Limb (tissue), 2 donors: Measurements from ENCODE around the gene ELMOD3.
"Not testable (repeated sequence)": the region's sequence is repeated elsewhere in the genome, so short reads cannot be mapped to it uniquely, and the experiment has no call there.

ENCODE experiments used
- DNase-seq, 2 donors: peaks; one replicate each; pipeline ENCODE4 v3.0.0-alpha.2; 2016; ENCODE audit errors: extremely low spot score in 2 of 2

Gene ELMOD3

DNA sequence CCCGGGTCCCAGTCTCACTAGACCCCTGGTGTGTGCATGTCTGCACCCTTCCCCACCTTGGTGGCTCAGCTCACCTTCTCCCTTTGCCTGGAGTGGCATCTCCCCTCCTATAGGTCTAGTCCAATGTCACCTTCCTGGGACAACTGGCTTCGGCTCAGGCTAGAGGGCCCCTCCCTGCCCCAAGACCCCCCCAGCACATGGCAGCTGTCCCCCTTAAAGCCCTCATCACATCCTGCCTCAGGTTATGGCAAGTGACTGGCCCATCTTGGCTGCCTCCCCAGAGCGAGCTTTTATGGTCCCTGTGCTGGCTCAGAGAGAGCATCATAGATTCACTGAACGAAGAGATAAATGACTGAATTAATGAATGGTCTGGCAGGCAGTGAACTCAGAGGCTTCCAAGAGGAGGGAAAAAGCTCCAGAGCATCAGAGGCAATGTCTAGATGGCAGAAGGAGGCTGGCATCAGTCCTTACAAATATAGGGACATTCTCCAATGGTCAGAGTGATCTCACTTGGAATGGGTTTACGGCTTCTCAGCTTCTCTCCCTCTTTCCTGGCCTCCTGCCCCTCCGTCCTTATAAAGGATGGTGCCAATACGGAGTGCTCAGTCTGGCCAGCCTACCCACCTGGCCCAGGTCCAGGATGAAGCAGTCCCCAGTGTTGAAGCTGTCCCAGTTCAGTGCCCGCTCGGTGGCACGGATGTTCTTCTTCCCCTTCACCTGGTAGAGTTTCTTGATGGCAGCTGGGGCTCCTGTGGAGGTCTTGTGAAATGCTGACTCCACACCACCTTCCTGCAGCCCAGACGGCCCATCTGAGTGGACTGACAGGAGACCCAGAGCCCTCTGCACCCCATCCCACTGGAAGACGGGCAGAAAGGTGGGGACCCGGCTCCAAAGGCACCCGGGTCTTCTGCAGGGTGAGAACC, 46.2 kb downstream of the ELMOD3 start:
- no peak for DNase-seq

DNA sequence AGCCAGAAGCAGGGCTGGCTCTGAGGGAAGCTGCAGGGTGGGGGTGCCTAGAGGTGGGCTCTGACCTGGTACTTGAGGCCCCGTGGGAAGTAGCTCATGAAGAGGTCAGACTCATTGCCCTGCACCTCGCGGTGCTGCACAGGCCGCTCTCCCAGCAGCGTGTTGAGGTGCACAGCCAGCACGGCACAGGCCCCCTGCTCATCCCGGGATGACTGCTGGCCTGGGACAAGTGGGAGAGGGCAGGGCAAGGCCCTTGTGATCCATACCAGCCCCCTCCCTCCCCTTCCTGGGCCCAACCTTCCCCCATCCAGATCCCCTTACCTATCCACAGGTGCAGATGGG, 46.9 kb downstream of the ELMOD3 start:
- DNase-seq, result no peak

DNA sequence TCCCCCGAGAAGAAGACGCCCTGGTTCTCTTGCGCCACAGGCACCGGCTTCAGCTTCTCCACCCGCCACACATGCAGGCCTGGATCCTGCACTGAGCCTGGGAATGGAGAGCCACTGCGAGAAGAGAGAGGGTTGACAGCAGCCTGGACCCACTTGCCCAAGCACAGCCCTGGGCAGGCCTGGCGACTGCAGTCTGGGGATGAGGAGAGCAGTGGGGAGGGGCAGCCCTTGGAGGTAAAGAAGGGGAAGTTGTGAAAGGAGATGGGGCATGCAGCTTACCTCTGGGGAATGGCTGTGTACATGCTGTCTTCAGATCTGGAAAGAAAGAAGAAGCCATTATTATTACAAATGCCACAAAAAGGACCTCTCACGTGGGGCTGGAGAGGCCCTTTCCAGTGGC, 47.3 kb downstream of the ELMOD3 start:
- DNase-seq, result no peak

DNA sequence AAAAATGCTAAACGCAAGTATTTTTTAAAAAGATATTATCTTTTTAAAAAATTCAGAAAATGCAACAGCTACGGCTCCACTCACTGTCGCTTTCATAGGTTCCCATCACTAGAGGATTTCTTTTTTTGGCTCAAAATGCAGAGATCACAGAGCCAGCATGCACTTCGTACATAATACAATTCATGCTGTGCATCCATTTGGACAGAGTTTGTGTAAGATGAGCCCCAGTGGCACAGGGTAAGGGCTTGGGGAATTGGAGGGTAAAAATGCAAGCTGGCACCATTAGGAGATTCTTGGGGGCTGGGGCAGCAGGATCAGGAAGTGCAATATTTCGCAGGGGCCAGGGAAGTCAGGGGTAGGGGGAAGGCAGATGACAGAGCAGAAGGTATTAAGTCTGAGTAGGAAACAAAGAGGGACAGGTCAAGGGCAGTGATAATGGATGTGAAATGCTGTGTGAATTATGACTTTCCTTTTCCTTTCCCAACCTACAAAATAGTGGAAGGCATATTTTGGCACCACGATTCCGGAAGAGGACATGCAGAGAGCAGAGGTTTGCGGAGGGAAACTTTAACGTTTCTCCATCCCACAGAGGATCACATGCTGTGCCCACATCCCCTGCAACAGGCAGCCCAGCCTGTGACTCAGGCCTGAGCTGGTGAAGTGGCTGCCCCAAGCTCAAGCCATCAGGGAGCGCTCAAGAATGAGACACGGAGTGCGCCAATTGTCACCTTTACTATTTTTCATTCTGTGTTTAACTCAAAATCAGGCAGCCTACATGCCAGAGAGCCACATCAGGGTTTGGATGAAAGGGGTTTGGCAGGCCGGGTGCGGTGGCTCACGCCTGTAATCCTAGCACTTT, 50.9 kb downstream of the ELMOD3 start:
- DNase-seq, result no peak

DNA sequence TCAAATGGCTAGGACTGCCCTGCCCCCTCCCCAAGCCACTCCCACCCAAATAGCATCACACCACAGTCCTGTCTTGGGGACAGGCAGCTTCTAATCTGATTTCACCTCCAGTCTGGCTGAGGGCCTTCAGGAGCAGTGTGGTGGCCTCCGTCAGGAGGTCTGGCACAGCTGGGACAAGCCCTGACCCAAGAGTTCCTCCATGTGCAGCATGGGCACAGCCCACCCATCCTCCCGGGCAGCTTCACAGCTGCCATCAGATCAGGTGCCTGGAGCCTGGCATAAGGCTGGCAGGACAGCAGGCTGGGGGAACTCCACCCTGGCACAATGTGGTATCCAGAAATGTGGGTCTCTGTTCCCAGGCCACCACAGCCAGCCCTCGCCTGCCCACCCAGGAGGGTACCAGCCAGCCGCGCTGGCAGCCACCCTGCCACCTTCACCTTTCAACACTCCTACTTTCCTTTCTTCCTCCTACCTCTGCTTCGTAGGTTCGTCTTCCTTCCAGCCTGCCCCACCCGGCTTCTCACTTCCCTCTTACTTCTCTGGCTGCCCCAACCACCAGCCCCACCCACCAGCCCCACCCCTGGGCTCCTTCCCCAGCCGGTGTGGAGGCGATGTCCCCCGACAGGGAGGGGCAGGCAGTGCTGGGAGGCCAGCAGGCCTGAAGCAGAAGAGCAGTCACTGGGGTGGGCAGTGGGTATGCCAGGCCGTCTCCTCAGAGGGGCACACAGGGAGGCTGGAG, 55.4 kb downstream of the ELMOD3 start, which contains the start of gene CAPG:
Gene CAPG (minus strand): TSS at position 522 of the 739 bp plus-strand sequence. CDS start 8,221 bp downstream, outside the sequence.
- no peak for DNase-seq

DNA sequence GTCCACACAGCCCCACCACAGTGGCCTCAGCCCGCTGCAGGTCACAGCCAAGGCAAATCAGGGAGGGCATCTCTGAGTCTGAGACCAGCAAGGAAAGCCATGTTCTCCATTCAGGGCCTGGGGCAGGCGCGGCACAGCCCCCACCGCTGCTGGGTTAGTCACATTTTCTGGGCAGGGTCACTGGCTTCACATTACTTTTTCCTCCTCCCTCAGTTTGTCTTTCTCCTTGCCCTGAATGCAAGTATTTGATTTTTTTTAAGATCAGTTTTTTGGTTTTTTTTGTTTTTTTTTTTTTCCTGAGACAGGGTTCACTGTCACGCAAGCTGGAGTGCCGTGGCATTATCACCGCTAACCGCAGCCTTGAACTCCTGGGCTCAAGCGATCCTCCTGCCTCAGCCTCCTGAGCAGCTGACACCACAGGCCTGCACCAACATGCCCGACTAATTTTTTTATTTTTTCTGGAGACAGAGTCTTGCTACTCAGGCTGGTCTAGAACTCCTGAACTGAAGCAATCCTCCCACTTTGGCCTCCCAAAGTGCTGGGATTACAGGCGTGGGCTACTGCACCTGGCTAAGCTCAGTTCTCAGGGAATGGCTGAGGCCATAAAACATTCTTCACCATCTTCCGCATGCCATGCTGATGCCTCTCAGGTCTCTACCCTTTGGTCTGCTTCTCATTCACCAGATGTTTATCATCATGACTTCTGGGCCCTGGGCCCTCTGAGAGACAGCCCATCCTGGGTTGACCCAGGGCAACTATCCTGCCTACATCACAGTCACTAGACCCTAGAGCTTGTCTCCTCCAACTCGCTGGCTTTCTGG, 56.2 kb downstream of the ELMOD3 start:
- DNase-seq, result no peak

DNA sequence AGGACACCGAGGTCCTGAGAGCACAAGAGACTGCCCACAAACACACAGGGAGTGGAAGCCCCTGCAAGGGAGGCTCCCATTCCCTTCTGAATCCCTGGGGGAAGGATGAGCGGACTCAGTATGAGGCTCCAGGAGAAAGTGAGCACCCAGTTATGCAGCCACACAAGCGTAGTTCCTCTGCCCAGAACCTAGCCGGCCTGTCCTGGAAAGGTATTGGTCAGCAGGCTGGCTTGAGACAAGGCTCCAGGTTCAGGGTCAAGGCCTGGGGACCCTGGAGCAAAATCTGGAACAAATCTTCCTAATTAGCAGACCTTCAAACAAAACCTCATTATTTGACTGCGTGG, 56.8 kb downstream of the ELMOD3 start:
- no peak for DNase-seq

DNA sequence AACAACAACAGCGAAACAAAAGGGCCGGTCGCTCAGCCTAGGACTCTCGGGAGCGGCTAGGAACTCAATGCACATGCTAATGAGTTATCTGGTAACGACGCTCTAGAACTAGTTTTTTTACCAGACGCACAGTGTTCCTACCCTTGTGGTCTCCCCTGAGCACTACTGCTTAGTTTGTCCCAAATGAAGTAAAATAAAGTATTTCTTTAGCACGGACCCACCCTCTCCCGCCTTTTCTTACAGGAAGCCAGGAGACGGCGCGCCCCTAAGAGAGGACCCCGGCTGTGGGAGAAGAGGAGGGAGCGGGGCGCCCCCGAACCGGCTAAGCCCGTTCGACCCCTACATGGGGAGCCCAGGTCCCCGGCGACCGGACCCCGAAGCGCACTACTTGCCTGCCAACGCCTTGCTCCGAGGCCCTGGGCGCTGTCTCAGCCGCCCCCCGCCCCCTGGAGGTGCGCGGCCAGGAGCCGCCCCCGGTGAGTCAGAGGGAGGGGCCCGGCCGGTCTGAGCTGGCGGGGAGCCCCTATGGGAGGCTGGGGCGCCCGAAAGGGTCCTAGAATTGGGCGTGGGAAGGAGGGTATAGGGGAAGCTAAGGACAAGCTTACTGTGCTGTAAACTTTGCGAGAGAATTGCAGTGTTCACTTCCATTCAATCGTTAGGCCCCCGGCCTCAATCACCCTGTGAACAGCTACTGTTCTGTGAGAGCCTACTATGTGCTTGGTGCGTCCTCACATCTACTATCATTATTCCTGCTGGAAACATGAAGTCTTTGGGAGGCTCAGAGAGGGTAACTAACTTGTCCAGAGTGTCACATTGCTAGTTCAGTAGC, 59.2 kb downstream of the ELMOD3 start:
- peak in 1 of 2 donors; percentile 82 for DNase-seq

DNA sequence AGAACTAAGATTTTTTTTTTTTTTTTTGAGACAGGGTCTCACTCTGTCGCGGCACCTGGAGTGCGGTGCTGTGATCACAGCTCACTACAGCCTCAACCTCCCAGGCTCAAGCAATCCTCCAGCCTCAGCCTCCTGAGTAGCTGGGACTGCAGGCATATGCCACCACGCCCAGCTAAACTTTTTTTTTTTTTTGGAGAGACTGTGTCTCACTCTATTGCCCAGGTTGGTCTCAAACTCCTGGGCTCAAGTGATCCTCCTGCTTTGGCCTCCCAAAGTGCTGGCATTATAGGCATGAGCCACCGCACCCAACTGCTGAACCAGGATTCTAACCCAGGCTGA, 59.8 kb downstream of the ELMOD3 start:
- not testable (repeated sequence) for DNase-seq

DNA sequence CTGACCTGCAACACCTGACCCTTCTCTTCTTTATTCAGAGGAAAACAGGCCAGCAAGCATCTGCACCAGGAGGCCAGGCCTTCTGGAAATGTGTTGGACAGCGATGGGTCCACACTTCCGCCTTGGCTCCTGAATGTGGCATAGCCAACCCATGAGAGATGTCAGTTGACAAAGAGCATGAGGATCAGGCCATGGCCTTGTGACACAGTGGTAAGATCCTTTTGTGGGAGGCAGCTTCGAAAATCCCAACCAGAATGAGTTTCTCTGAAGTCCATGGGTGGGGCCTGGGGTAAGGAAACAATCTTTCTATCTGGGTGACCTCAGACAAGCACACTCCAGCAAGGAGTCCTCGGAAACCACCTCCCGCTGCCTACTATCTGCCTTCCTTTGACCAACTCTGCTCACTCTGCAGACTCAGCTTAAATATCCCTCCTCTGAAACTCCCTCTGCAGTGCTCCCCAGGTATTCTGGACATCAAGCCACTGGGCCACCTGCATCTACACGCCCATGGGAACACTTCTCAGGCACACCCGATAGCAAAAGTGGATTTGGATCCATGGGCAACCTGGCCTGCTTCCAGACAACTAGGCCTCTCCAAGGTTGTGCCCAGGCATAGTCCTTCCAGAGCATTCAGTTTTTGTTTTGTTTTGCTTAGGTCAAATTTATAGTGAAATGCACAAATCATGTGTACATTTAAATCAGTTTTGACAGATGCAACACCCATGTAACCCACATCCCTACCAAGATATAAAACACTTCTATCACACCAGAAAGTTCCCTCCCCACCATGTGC, 60.4 kb downstream of the ELMOD3 start:
- no peak for DNase-seq

DNA sequence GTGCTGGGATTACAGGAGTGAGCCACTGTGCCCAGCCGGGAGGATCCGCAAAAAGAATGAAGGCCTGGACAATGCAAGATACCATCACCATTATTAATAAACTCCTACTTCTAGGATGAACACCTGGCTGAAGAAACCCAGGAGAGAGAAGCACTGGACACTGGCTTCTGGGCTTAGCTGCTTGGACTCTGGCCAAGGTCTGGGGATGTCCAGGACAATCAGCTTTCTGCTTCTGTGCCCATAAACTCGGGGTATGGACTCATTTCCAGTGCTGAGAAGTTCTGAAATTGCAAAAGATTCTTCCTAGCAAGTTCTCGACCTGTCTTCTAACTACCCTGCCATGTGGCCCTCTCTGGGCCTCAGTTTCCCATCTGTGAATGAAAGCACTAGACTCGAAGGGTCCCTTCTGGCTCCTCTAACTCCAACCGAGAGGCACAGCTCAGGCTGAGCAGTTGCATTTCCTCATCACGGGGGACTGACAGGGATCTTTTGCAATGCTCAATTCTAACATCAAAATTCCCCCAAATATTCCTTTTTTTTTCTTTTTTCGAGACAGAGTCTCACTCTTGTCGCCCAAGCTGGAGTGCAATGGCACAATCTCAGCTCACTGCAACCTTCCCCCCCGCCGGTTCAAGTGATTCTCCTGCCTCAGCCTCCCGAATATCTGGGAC, 61.5 kb downstream of the ELMOD3 start:
- no peak for DNase-seq

DNA sequence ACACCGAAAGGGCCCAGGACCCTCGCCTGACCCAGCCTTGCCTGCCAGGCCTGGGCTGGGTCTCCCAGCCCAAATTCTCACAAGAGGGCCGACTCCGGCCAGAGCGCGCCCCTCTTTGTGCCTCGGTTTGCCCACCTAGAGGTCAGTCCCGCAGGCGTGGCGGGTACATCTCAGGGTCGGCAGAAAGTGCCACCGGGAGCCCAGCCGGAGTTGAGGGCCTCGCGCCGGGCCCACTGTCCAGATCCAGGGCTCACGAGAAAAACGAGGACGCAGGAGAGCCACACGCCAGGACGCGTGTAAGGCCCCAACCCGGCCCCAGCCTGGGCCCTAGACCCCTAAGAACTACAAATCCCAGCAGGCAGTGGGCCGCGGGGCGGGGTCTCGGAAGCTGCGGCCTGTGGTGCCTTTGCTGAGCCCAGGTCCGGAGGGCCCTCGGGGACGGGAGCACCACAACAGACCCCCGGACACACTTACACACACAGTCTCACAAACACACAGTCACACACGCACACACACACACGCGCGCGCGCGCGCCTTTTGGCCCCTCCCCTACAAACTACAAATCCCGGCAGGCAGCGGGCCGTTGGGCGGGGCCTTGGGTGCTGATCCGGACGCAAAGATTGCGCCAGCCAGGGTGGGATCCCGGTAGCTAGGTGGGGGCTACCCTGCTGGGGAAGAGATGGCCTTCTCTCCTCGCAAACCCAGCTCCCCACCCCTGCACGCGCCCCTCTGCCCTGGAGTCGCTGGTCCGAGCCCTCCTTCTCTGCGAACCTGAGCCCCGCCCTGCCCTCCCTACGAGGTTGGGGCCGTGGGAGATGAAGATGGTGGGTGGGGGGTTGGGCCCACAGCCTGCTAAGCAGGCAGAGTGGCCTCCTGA, 63.8 kb downstream of the ELMOD3 start, which contains the start of gene SH2D6:
Gene SH2D6 (plus strand): TSS at position 583 of the 877 bp plus-strand sequence. CDS start 10,752 bp downstream, outside the sequence.
- peak; percentile 83 to 93 for DNase-seq

DNA sequence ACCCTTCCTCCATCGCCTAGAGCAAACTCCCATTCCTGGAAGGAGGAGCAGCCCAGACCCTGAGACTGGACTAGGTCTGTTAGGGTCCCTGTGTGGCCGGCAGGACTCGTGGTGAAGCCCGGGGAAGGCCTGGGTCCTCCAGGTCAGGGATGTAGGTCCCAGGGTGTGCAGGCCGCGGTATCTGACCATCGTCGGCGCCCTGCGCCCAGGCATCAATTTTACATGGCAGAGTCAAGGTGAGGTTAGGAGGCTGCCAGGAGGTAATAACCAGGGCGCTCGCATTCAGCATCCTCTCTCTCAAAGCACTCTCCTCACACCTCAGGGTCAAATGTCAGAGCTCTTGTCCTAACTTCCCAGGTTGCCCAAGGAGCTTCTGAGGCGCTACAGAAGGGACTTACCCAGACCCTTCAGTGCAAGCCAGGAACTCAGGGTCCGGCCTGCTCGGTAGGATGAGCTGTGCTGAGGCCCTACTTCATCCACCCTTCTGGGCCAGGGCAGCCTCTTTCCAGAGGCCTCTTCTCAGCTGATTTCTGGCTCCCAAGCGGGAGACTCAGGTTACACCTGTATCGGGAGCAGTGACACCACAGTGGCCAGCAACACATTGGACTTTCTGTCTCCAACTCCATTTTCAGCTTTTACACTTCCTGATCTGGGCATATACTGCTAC, 64.6 kb downstream of the ELMOD3 start:
- DNase-seq, result no peak

DNA sequence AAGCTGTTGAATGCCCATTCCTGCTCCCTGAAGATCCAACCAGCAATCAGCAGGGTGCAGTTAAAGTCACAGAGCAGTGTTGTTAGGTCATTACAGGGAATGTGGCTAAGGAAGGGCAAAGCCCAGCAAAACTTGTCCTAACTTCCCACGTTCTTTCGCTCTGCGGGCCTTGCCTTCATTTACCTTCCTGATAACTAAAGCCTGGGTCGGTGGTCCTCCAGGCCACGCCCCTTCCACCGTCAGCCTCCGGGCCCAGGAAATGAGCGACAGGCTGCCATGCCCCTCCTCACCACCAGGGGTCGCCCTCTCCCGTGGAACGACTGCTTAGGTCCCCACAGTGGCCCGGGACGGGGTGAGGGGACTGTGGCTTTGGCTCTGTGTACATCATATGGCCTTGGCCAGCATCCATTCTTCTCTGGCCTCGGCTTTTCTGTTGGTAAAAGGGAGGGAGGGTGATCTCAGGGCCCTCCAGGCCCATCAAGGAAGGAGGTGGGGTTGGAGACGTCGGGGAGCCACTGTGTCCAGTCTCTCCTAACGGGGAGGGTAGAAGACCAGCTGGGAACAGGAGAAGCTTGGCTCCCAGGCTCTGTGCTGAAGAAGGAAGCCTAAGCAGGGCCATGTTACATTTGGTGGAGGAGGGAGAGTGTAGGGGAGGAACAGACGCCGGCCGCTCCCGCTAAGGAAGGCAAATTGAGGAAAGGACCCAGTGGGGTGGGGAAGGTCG, 66.1 kb downstream of the ELMOD3 start:
- peak; percentile 89 to 96 for DNase-seq

DNA sequence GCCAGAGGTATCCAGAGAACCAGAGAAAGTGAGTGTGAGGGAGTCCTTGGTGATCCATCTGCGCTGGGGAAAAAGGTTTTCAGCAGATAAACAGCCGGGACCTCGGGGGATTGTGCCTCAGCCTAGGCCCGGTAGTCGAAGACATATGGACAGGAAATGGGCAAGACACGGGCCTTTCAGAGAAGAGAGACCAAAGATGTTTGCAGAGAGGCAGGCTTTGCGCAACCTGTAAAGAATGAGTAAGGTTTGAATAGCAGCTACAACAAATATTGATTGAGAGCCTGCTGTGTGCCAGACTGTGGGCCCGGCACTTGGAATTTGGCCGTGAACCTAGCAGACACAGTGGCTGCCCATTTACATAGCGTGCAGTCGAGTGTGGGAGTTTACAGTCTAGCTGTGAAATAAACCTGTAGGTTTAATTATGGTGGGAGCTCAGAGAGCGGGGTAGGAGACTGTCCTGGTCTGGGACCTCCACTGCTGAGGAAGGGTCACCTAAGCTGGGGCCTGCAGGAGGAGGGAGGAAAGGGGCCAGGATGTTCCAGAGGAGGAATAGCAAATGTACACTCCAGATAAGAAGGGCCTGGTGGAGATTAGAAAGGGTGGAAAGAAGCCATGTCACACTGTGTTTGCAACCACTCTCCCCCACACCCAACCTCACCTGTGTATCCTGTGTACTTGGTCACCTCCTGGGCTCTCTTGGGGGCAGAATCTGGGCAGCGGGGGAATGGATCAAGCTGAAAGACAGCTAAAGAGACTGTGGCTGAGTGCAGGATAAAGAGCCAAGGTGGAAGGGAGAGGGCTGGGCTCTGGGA, 66.9 kb downstream of the ELMOD3 start:
- DNase-seq, result no peak

DNA sequence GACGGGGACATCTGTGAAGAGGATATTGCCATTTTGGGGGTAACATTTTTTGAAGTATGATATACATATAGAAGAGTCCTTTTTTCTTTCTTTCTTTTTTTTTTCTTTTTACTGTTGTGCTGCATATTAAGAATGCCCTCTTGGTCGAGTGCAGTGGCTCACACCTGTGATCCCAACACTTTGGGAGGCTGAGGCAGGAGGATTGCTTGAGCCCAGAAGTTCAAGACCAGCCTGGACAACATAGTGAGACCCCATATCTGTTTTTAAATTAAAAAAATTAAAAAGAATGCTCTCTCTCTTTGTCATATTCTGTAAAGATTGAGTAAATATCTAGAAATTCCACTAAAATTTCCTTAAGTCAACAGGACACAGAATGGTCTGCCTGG, 67.5 kb downstream of the ELMOD3 start:
- DNase-seq, result no peak
